Activated CD8-positive, alpha-beta memory T cell treated with anti-CD3 and anti-CD28 coated beads, Interleukin-2, amount 50 U/mL, for 4 hours (primary cell): Measurements from ENCODE around the gene CRY1.
"Not testable (repeated sequence)": the region's sequence is repeated elsewhere in the genome, so short reads cannot be mapped to it uniquely, and the experiment has no call there.

Experiments used
- DNase-seq: peaks from one replicate; pipeline ENCODE4 v3.0.0-alpha.2; 2020

Gene CRY1

GRCh38 chr12:107064243-107064642, 29.1 kb downstream of the CRY1 start:
- DNase-seq = no peak

- no peak for DNase-seq
These were observed 35.2 kb downstream of the CRY1 start for GRCh38 chr12:107058190-107058589.

- DNase-seq = no peak
These were observed 36.1 kb downstream of the CRY1 start for GRCh38 chr12:107057071-107057834.

GRCh38 chr12:107053709-107054108, 39.6 kb downstream of the CRY1 start:
- DNase-seq = no peak

- DNase-seq = no peak
These were observed 48.2 kb downstream of the CRY1 start for GRCh38 chr12:107045186-107045585.

- DNase-seq = no peak
These were observed 50.5 kb downstream of the CRY1 start for GRCh38 chr12:107042801-107043200.

GRCh38 chr12:107035733-107036132, 57.6 kb downstream of the CRY1 start:
- DNase-seq = no peak

- no peak for DNase-seq
These were observed 59.3 kb downstream of the CRY1 start for GRCh38 chr12:107033758-107034739.

GRCh38 chr12:107032266-107032665, 61.1 kb downstream of the CRY1 start:
- no peak for DNase-seq

GRCh38 chr12:107031061-107031460, 62.3 kb downstream of the CRY1 start:
- no peak for DNase-seq

- DNase-seq = no peak
These were observed 64.3 kb downstream of the CRY1 start for GRCh38 chr12:107029081-107029480.

- DNase-seq = no peak
These were observed 65.7 kb downstream of the CRY1 start for GRCh38 chr12:107027636-107028053.

GRCh38 chr12:107026806-107027635, 66.3 kb downstream of the CRY1 start:
- DNase-seq = no peak

GRCh38 chr12:107026356-107026755, 67.0 kb downstream of the CRY1 start:
- not testable (repeated sequence) for DNase-seq

- DNase-seq = no peak
These were observed 67.7 kb downstream of the CRY1 start for GRCh38 chr12:107025671-107026070.

- DNase-seq = no peak
These were observed 73.8 kb downstream of the CRY1 start for GRCh38 chr12:107019546-107019945.

GRCh38 chr12:107017042-107017441, 76.3 kb downstream of the CRY1 start:
- DNase-seq = no peak

- DNase-seq = no peak
These were observed 79.3 kb downstream of the CRY1 start for GRCh38 chr12:107014055-107014454.

- DNase-seq = no peak
These were observed 80.5 kb downstream of the CRY1 start for GRCh38 chr12:107012736-107013425.

- DNase-seq = no peak
These were observed 81.8 kb downstream of the CRY1 start for GRCh38 chr12:107011519-107011918.

GRCh38 chr12:107007411-107007810, 85.9 kb downstream of the CRY1 start:
- no peak for DNase-seq

GRCh38 chr12:107002665-107003064, 90.7 kb downstream of the CRY1 start:
- not testable (repeated sequence) for DNase-seq
